H7 (cell line): Measurements from ENCODE around the gene BRF1. TPM values are rescaled to one million over a fixed set of nuclear protein-coding genes. Genes with fewer than 3 reads are reported as not detected.

Experiments used
- DNase-seq: peaks from one replicate; pipeline ENCODE4 v3.0.0; 2012
- H3K27me3 ChIP-seq: 2 replicates; pipeline ENCODE4 v1.6.0; 2011; ENCODE audit warnings: mild to moderate bottlenecking, low read length; ENCODE audit not compliant: control insufficient read depth, insufficient read depth
- H3K36me3 ChIP-seq: replicated peaks from 2 replicates; pipeline ENCODE4 v1.5.1; 2011; ENCODE audit warnings: low read length; ENCODE audit not compliant: control insufficient read depth, insufficient read depth
- H3K4me3 ChIP-seq: 2 replicates; pipeline ENCODE4 v1.5.1; 2011; ENCODE audit warnings: low read depth, mild to moderate bottlenecking, control low read depth, low read length, moderate library complexity; ENCODE audit not compliant: insufficient read depth
- total RNA-seq: library from RNA; depleted of rRNA; stranded (reverse); fragments of >200 nt; shearing (Covaris generic); gene quantifications from 2 replicates; pipeline ENCODE4 v1.2.3, GENCODE V29; 2014

BRF1 gene
- total RNA-seq, 1 experiment from 2014 or later: 18.5 TPM

- H3K4me3 ChIP-seq: no peak overlapping the region
- DNase-seq: peak; percentile 79
- H3K36me3 ChIP-seq: no peaks in the 10 kb centered on the region; the same call in 1 of the 2 replicates
Measured at GRCh38 chr14:105207996-105208737, 92.6 kb downstream of the BRF1 start.

GRCh38 chr14:105207460-105207901 is 93.3 kb downstream of the BRF1 start:
- DNase-seq: peak; percentile 90
- Histone ChIP-seq H3K36me3 (no peaks in the 10 kb centered on the region; the same call in 1 of the 2 replicates), H3K27me3 (peaks cover 2% of the 10 kb centered on the region; the same call in 1 of the 2 replicates), H3K4me3 (no peak overlapping the region)

More at GRCh38 chr14:105207996-105208737, 92.6 kb downstream of the BRF1 start:
- peaks cover 1% of the 10 kb centered on the region; the same call in 1 of the 2 replicates for H3K27me3 ChIP-seq

GRCh38 chr14:105206873-105207272 is 93.9 kb downstream of the BRF1 start:
- Histone ChIP-seq H3K36me3 (no peaks in the 10 kb centered on the region; the same call in 1 of the 2 replicates), H3K4me3 (no peak overlapping the region), H3K27me3 (peaks cover 2% of the 10 kb centered on the region; the same call in 1 of the 2 replicates)
- no peak for DNase-seq

GRCh38 chr14:105205673-105206208 is 95.1 kb downstream of the BRF1 start:
- Histone ChIP-seq H3K36me3 (no peaks in the 10 kb centered on the region; the same call in 1 of the 2 replicates), H3K27me3 (peaks cover 2% of the 10 kb centered on the region; the same call in 1 of the 2 replicates), H3K4me3 (no peak overlapping the region)
- peak; percentile 79 for DNase-seq

GRCh38 chr14:105204931-105205672 is 95.7 kb downstream of the BRF1 start:
- DNase-seq: no peak
- Histone ChIP-seq H3K36me3 (no peaks in the 10 kb centered on the region; the same call in 1 of the 2 replicates), H3K4me3 (no peak overlapping the region), H3K27me3 (peaks cover 2% of the 10 kb centered on the region; the same call in 1 of the 2 replicates)

GRCh38 chr14:105204206-105204930 is 96.4 kb downstream of the BRF1 start:
- no peak for DNase-seq
- no peaks in the 10 kb centered on the region for H3K36me3 ChIP-seq
- peaks cover 2% of the 10 kb centered on the region; the same call in 1 of the 2 replicates for H3K27me3 ChIP-seq
- H3K4me3 ChIP-seq: no peak overlapping the region

- Histone ChIP-seq H3K27me3 (peaks cover 2% of the 10 kb centered on the region; the same call in 1 of the 2 replicates), H3K4me3 (no peak overlapping the region), H3K36me3 (no peaks in the 10 kb centered on the region)
- DNase-seq: no peak
Measured at GRCh38 chr14:105203701-105204100, 97.1 kb downstream of the BRF1 start.

GRCh38 chr14:105203057-105203531 is 97.7 kb downstream of the BRF1 start:
- no peaks in the 10 kb centered on the region for H3K36me3 ChIP-seq
- H3K27me3 ChIP-seq: peaks cover 4% of the 10 kb centered on the region
- no peak overlapping the region for H3K4me3 ChIP-seq
- DNase-seq: peak; percentile 97

- no peak for DNase-seq
- Histone ChIP-seq H3K36me3 (no peaks in the 10 kb centered on the region), H3K27me3 (peaks cover 5% of the 10 kb centered on the region), H3K4me3 (no peak overlapping the region)
Measured at GRCh38 chr14:105201925-105202513, 98.8 kb downstream of the BRF1 start.

GRCh38 chr14:105201156-105201924 is 99.5 kb downstream of the BRF1 start:
- Histone ChIP-seq H3K4me3 (no peak overlapping the region), H3K27me3 (peaks cover 5% of the 10 kb centered on the region), H3K36me3 (no peaks in the 10 kb centered on the region)
- DNase-seq: peak; percentile 90

GRCh38 chr14:105200641-105201040 is 100.2 kb downstream of the BRF1 start:
- H3K27me3 ChIP-seq: peaks cover 5% of the 10 kb centered on the region
- no peak for DNase-seq
- H3K36me3 ChIP-seq: no peaks in the 10 kb centered on the region
- no peak overlapping the region for H3K4me3 ChIP-seq

- H3K36me3 ChIP-seq: no peaks in the 10 kb centered on the region
- peaks cover 5% of the 10 kb centered on the region for H3K27me3 ChIP-seq
- H3K4me3 ChIP-seq: no peak overlapping the region
- DNase-seq: no peak
Measured at GRCh38 chr14:105200074-105200473, 100.7 kb downstream of the BRF1 start.

- no peaks in the 10 kb centered on the region for H3K36me3 ChIP-seq
- no peak for DNase-seq
- no peak overlapping the region for H3K4me3 ChIP-seq
- peaks cover 5% of the 10 kb centered on the region for H3K27me3 ChIP-seq
Measured at GRCh38 chr14:105199093-105199492, 101.7 kb downstream of the BRF1 start.
